Muscle layer of duodenum (tissue), 2 donors: ENCODE results near the gene AQP6.
A peak's percentile ranks its signal among the peaks of the same experiment; 100 is the strongest.
"Not testable (repeated sequence)": the region's sequence is repeated elsewhere in the genome, so short reads cannot be mapped to it uniquely, and the experiment has no call there.

Source experiments
- H3K27ac ChIP-seq: one replicate; pipeline ENCODE4 v1.7.0; 2013; ENCODE audit warnings: mild to moderate bottlenecking, low read length
- H3K27me3 ChIP-seq: one replicate; pipeline ENCODE4 v1.7.0; 2013; ENCODE audit warnings: low read depth, mild to moderate bottlenecking, control low read depth, low read length
- H3K36me3 ChIP-seq, 2 donors: one replicate each; pipeline ENCODE4 v1.7.0; 2013; ENCODE audit warnings: low read length in 2 of 2, control low read depth in 1 of 2, mild to moderate bottlenecking in 1 of 2; ENCODE audit not compliant: insufficient read depth in 2 of 2, control insufficient read depth in 1 of 2
- H3K4me1 ChIP-seq, 2 donors: one replicate each; pipeline ENCODE4 v1.7.0; 2013; ENCODE audit warnings: low read length in 2 of 2, mild to moderate bottlenecking in 2 of 2, control low read depth in 1 of 2, moderate library complexity in 1 of 2; ENCODE audit not compliant: insufficient read depth in 2 of 2, control insufficient read depth in 1 of 2
- H3K4me3 ChIP-seq, 2 donors: one replicate each; pipeline ENCODE4 v1.7.0; 2013; ENCODE audit warnings: low read length in 2 of 2, low read depth in 1 of 2, mild to moderate bottlenecking in 1 of 2
- H3K9me3 ChIP-seq, 2 donors: one replicate each; pipeline ENCODE4 v1.7.0; 2013; ENCODE audit warnings: low read length in 2 of 2, control low read depth in 1 of 2, mild to moderate bottlenecking in 1 of 2; ENCODE audit not compliant: control insufficient read depth in 1 of 2
- donor health status: healthy.

The AQP6 gene

DNA sequence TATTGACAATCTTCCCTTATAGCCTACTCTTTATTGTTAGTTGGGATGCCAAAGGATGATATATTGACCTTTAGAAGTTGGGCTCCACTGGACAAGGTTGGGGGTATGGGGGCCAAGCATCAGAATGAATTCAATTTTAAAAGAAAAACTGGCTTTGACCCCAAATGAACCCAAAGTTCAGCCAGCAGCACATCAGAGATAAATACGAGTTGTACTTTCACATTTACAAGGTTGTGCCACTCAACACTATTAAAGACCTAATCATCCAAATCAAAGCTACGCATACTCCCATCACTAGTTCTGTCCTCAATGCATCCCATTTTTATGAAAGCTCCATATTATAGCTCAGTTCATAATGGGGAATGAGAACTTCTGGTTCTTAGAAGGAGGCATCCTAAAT is 16.7 kb downstream of the AQP6 start:
- H3K4me1 ChIP-seq, result peaks cover 2 to 34% of the 10 kb centered on the region in 2 donors
- H3K4me3 ChIP-seq, H3K27me3 ChIP-seq, H3K27ac ChIP-seq, H3K9me3 ChIP-seq: not testable (repeated sequence)
- peaks cover 10 to 14% of the 10 kb centered on the region in 2 donors for H3K36me3 ChIP-seq

DNA sequence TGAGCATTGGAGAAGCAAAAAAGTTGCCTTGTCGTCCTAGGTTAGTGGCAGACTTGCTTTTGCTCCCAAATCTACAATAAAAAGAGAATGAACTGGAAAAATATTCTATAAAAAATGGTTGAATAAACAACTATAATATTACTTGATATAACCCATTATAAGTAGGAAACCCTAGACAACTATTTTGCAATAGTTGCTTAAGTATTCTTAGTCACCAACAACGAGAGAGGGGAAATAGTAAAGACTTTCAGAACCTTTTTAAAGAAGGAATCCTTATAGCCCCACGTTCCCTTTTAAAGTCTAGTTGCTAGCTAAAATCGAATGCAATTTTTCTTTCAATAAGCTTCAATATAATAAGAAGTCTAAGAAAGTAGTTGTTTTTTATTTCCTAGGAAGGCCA is 17.5 kb downstream of the AQP6 start:
- no peaks in the 10 kb centered on the region for H3K27me3 ChIP-seq
- H3K36me3 ChIP-seq, result peaks cover 10 to 14% of the 10 kb centered on the region in 2 donors
- H3K27ac ChIP-seq, result no peak overlapping the region
- H3K4me1 ChIP-seq, result peaks cover 0 to 25% of the 10 kb centered on the region in 2 donors
- no peaks in the 10 kb centered on the region for H3K9me3 ChIP-seq
- H3K4me3 ChIP-seq, result no peak overlapping the region

DNA sequence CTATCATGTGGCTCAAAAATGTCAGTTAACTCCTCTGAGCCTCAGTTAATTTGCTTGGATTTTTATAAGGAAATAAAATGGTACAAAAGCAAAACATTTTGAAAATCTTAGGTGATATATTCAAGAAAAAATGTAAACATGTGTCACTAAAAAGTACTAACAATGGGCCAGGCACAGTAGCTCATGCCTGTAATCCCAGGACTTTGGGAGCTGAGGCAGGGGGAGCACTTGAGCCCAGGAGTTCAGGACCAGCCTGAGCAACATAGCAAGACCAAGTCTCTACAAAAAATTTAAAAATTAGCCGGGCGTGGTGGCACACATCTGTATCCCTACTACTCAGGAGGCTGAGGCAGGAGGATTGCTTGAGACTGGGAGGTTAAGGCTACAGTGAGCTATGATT is 25.7 kb downstream of the AQP6 start:
- Histone ChIP-seq H3K27me3 (no peaks in the 10 kb centered on the region), H3K9me3 (no peaks in the 10 kb centered on the region), H3K27ac (no peak overlapping the region), H3K4me1 (peaks cover 0 to 5% of the 10 kb centered on the region in 2 donors), H3K36me3 (peaks cover 0 to 11% of the 10 kb centered on the region in 2 donors), H3K4me3 (no peak overlapping the region)

DNA sequence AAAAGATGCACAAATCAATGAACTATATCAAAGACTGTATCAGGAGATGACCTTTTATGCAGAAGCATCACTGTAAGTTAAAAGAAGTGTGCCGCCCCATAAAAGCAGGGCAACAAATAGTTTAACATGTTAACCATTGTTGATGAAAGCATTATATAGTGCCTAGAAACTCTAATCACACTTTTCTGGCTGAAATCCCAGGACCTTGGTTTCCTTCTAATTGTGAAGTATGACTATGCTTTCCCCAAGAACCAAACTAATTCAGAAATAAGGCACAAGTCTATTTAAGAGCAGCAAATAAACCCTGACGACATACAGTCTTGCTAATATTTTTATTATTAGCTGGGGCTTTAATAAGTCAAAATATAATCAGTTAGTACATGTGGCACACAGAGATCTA is 30.8 kb downstream of the AQP6 start:
- no peak overlapping the region for H3K27ac ChIP-seq
- H3K4me1 ChIP-seq, result peaks cover 11 to 42% of the 10 kb centered on the region in 2 donors
- H3K27me3 ChIP-seq, result no peaks in the 10 kb centered on the region
- no peaks in the 10 kb centered on the region for H3K9me3 ChIP-seq
- no peak overlapping the region for H3K4me3 ChIP-seq
- peaks cover 0 to 5% of the 10 kb centered on the region in 2 donors for H3K36me3 ChIP-seq

DNA sequence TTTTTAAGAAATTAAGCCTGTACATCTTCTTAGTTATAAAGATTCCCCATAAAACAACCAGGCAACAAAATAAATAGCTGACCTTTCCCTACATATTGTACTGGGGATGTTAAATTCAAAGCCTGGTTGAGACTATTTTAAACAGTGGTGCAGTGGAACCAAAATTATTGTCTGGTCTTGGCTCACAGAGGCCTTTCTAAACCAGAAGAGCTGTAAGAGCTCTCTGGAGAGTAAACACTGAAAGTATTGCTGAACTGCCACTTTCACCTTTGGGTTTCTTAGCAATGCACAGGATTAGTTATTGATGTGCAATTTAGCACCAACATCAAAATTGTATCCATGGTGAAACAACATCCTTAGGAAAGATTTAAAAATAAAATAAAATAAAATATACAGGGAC is 31.9 kb downstream of the AQP6 start:
- no peaks in the 10 kb centered on the region for H3K27me3 ChIP-seq
- peaks cover 0 to 5% of the 10 kb centered on the region in 2 donors for H3K36me3 ChIP-seq
- H3K4me3 ChIP-seq, result no peak overlapping the region
- H3K27ac ChIP-seq, result peak overlapping the region; percentile 15
- peaks cover 11 to 42% of the 10 kb centered on the region in 2 donors for H3K4me1 ChIP-seq
- H3K9me3 ChIP-seq, result no peaks in the 10 kb centered on the region

DNA sequence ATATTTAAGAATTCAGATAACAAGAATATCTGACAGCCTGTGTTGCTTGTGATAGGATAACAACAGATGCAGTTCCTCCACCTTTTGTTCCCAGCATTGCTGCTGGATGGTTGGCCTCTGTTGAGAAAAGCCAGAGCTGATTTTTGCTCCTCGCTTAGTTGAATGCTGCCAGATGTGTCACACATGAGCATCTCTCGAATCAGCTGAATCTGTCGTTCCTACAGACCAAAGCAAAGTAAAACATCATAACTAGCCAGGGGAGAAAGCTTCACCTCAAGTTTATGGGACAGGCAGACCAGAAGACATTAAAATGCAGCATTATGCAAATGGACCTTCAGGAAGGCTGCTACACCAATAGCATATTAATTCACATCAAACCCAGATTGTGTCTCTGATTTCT is 32.4 kb downstream of the AQP6 start:
- Histone ChIP-seq H3K27me3 (no peaks in the 10 kb centered on the region), H3K4me1 (peaks cover 11 to 42% of the 10 kb centered on the region in 2 donors), H3K27ac (no peak overlapping the region), H3K4me3 (no peak overlapping the region), H3K9me3 (no peaks in the 10 kb centered on the region), H3K36me3 (peaks cover 0 to 5% of the 10 kb centered on the region in 2 donors)

DNA sequence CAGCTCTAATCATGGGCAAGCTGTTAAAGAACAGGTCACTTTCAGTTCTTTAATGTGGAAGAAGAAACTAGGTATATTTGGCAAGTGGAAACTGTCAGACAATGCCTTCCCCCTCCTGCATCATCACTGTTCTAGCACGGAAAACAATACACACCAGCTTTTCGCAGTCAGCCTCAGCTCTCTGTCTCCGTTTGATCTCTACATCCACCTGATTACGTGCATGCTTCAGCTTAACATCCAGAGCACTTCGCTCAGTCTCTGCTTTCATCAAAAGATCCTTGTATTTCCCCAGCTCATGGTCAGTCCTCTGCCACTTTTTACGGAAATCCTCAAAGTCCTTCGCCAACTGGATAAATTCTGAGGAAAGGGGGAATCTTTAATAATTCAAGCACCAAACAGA is 33.5 kb downstream of the AQP6 start:
- Histone ChIP-seq H3K27me3 (no peaks in the 10 kb centered on the region), H3K9me3 (no peaks in the 10 kb centered on the region), H3K36me3 (no peaks in the 10 kb centered on the region), H3K27ac (no peak overlapping the region), H3K4me1 (peaks cover 11 to 42% of the 10 kb centered on the region in 2 donors), H3K4me3 (no peak overlapping the region)

DNA sequence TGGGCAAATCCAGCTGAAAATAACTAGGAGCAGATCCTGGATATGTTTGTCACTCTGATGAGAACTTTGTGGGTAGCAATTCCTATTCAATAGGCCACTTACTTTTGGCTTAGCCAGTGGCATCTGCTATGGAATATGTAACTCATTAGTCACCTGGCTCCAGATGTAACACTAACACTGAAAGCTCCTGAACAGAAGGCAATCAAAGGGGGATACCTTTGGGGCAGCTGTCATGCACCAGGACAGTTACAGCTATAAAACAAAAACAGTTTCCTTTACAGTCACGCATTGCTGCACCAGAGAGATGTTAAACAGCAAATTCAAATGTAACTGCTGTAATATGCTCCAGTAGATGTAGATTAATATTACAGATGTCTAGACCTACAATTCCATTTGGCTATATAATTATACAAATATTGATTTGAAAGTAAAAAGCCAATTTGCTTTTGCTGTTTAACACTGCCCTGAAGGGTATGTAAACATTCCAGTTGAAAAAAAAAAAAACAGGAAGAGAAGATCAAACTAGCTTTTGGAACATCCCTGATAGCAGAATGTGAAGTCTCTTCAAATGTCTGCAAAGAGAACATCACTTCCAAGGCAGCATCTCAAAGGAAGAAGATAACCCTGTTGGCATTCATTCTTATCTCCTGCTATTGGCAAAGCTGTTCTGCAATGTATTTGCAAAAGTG is 34.2 kb downstream of the AQP6 start:
- Histone ChIP-seq H3K27me3 (no peaks in the 10 kb centered on the region), H3K27ac (no peak overlapping the region), H3K4me1 (peaks cover 11 to 42% of the 10 kb centered on the region in 2 donors), H3K36me3 (no peaks in the 10 kb centered on the region), H3K9me3 (no peaks in the 10 kb centered on the region), H3K4me3 (no peak overlapping the region)

DNA sequence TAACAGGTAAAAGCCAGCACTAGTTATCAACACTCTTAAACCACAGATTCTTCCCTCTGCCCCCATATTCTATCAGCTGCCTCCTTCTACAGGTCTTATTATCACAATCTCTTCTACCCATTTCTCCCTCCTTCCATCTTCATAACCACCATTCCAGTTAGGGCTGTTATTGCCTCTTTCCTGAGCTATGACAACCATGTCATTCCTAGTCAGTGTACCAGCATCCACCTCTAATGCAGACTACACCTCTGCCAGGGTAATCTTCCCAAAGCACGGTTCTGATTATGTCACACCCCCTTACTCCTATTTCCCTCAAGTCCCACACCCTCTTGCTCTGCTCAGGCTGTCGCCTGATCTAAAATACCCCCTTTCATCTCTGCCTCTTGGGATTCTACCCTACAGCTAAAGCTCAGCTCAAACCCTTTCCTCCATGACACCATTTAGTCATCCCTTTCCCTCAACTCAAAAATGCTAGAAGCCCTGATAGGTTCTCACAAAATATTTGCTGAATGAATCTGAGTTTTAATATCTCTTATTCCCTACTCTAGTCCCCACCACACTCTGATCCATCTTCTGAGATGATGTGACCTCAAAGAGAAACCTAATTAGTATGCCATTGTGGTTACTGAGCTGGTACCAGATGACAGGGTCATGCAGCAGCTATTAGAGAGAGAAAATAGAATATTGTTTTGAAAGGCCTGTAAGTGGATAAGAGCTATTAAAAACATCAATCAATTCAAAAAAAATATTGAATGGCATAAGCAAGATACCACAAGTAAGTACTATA is 40.8 kb downstream of the AQP6 start:
- H3K27me3 ChIP-seq, result no peaks in the 10 kb centered on the region
- H3K4me3 ChIP-seq, result no peak overlapping the region
- no peaks in the 10 kb centered on the region for H3K9me3 ChIP-seq
- H3K27ac ChIP-seq, result no peak overlapping the region
- no peaks in the 10 kb centered on the region for H3K36me3 ChIP-seq
- peaks cover 0 to 9% of the 10 kb centered on the region in 2 donors for H3K4me1 ChIP-seq

DNA sequence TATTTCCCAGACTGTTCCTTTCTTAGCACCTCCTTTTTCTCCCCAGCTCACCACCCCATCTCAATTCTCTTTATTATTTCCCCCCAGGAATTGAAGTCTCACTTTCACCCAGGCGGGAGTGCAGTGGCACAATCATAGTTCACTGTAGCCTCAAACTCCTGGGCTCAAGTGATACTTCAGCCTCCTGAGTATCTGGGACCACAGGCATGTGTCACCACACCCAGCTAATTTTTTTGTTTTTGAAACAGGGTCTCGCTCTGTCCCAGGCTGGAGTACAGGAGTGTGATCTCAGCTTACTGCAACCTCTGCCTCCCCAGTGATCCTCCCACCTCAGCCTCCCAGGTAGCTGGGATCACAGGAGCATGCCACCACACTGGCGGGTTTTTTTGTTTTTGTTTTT is 41.6 kb downstream of the AQP6 start:
- peaks cover 0 to 17% of the 10 kb centered on the region in 2 donors for H3K4me1 ChIP-seq
- H3K9me3 ChIP-seq, result no peaks in the 10 kb centered on the region
- H3K27me3 ChIP-seq, result no peaks in the 10 kb centered on the region
- H3K36me3 ChIP-seq, result no peaks in the 10 kb centered on the region
- no peak overlapping the region for H3K27ac ChIP-seq
- H3K4me3 ChIP-seq, result no peak overlapping the region

DNA sequence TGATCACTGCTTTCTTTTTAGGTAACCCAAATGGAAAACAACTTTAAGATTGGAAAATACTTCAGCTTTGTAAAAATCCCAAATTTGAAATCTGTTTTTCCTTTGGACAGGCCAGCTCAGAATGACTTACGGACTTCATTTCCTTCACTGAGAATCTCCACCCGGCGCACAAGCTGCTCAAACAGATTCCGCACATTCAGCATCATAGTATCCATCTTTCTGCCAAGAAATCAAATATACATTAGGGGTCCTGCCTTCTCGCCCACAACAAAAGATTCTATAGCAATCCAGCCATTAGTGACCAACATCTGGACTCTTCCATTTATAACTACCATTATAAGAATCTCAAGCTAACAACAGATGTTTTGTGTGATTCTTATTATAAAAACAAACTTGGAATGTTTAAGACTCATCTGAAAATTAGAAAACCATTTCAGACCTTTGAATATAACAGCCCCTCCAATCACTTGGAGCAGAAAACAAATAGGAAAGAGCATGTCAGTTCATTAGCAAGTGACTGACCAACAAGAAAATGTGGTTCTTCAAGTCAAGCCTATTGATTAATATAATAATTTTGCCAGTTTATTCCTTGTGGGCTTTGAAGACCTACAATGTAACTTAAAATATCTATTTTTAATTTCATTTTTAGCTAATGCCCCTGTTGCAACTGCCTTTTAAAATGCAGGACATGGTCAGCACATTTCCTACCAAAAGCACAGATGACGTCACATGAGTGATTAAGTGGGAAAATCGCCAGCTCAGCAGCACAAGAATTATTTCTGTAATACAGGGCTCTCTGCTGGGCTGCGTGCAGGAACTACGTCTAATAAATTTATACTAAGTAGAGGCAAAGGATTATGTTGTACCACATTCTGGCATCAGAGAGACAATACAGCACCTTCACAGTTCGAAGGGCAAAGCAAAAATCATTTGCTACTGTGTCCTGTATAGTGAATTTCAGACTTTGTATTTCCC is 44.0 kb downstream of the AQP6 start:
- no peaks in the 10 kb centered on the region for H3K36me3 ChIP-seq
- no peaks in the 10 kb centered on the region for H3K27me3 ChIP-seq
- H3K4me1 ChIP-seq, result peaks cover 0 to 17% of the 10 kb centered on the region in 2 donors
- H3K4me3 ChIP-seq, result no peak overlapping the region
- H3K9me3 ChIP-seq, result no peaks in the 10 kb centered on the region
- H3K27ac ChIP-seq, result peak overlapping the region; percentile 84
